ENCODE measurements around the gene CD1B. TPM values are rescaled to one million over a fixed set of nuclear protein-coding genes. Genes with fewer than 3 reads are reported as not detected.

CD1B gene
- total and polyA plus RNA-seq, 9 of the 15 experiments (the other 6 are each of a cell fraction or from before 2014, with no cell fraction given) = not detected

- CTCF ChIA-PET (ENCODE audit: low intra/inter-chr PET ratio) = no interaction called here
- H3K79me2 ChIP-seq (ENCODE audit: control insufficient read depth, insufficient read depth, low read length) = no peaks in the 10 kb centered on the region
- TF ChIP-seq SAFB2 (IDR thresholded peaks at IDR 0.05; ENCODE audit: borderline replicate concordance, low read depth, low read length, severe bottlenecking) = no peak
- no peak for TF ChIP-seq ZNF408 (CRISPR knock-in tag; IDR thresholded peaks at IDR 0.05; ENCODE audit: low read depth)
- no peak for TF ChIP-seq STAT5A (IDR thresholded peaks at IDR 0.05; ENCODE audit: borderline replicate concordance, low read length)
- no peak for TF ChIP-seq MYBL2 (IDR thresholded peaks at IDR 0.05; ENCODE audit: low read depth)
- TF ChIP-seq MYBL2 (CRISPR knock-in tag; IDR thresholded peaks at IDR 0.05; ENCODE audit: borderline replicate concordance) = no peak
- no peak for TF ChIP-seq POLR2B (IDR thresholded peaks at IDR 0.05; ENCODE audit: low read depth, partially characterized antibody)
- TF ChIP-seq HMG20A (CRISPR knock-in tag; conservative IDR thresholded peaks at IDR 0.05) = no peak
- TF ChIP-seq CBX1 (IDR thresholded peaks at IDR 0.05; ENCODE audit: low read depth) = no peak
- no peak for TF ChIP-seq ZBTB8A (IDR thresholded peaks at IDR 0.05; ENCODE audit: partially characterized antibody)
- TF ChIP-seq PHF20 (IDR thresholded peaks at IDR 0.05; ENCODE audit: partially characterized antibody) = no peak
- no peak for TF ChIP-seq SP2 (IDR thresholded peaks at IDR 0.05; ENCODE audit: extremely low read depth, low read depth, low read length, poor library complexity, severe bottlenecking)
- H3K9ac ChIP-seq (ENCODE audit: insufficient read depth in 1 of 2, low read depth in 2 of 2, low read length in 2 of 2) = no peak overlapping the region
- no peaks in the 10 kb centered on the region; a peak in 1 of 5 replicates for H3K4me1 ChIP-seq (replicated peaks in 1 of 2; ENCODE audit: control insufficient read depth in 2 of 2, insufficient read depth in 2 of 2, low read length in 2 of 2)
- no peaks in the 10 kb centered on the region for H3K9me1 ChIP-seq (ENCODE audit: control insufficient read depth, insufficient read depth, low read length)
- BruUV-seq (replicated peaks) = no TSS peak
- FAIRE-seq (no peak), DNase-seq (ENCODE audit: extremely low read depth in 1 of 4, low spot score in 3 of 4) (no peak), ATAC-seq (no peak)
- H2AFZ ChIP-seq (ENCODE audit: low read depth, low read length) = no peak overlapping the region
- intact Hi-C loops (cut with micrococcal nuclease) (no loop called here), in situ Hi-C loops (cut with MboI) (no loop called here)
- no peaks in the 10 kb centered on the region for H4K20me1 ChIP-seq (replicated peaks; ENCODE audit: control insufficient read depth, insufficient read depth, low read length)
- no peak overlapping the region for H3K4me3 ChIP-seq
- 0% methylated on average over 1 of the region's 1 CpG for WGBS (ENCODE audit: insufficient coverage, low coverage, missing lambda C conversion rate)
- H3K4me2 ChIP-seq (ENCODE audit: insufficient read depth, low read length) = no peak overlapping the region
- no peaks in the 10 kb centered on the region for H3K9me3 ChIP-seq (replicated peaks; ENCODE audit: control insufficient read depth, insufficient read depth, low read depth, low read length)
- POLR2A ChIA-PET = no interaction called here
- H3K27ac ChIP-seq (ENCODE audit: extremely low read depth, low read depth, low read length) = no peak overlapping the region
- no peaks in the 10 kb centered on the region for H3K27me3 ChIP-seq (ENCODE audit: control insufficient read depth in 2 of 2, insufficient read depth in 2 of 2, low read length in 2 of 2)
- no peaks in the 10 kb centered on the region for H3K36me3 ChIP-seq (ENCODE audit: control insufficient read depth, insufficient read depth, low read length)
These were observed 265 bp downstream of the CD1B start for GRCh38 chr1:158331106-158331425.

Data from K562 (cell line).